GM15510 (cell line): Measurements from ENCODE around the gene TGFB1I1.

ENCODE experiments used
- POLR2A ChIP-seq: IDR thresholded peaks from 3 replicates; pipeline ENCODE4 v1.6.1; 2011; ENCODE audit warnings: borderline replicate concordance; ENCODE audit not compliant: insufficient read length; ENCODE audit errors: extremely low read depth

Gene TGFB1I1

DNA sequence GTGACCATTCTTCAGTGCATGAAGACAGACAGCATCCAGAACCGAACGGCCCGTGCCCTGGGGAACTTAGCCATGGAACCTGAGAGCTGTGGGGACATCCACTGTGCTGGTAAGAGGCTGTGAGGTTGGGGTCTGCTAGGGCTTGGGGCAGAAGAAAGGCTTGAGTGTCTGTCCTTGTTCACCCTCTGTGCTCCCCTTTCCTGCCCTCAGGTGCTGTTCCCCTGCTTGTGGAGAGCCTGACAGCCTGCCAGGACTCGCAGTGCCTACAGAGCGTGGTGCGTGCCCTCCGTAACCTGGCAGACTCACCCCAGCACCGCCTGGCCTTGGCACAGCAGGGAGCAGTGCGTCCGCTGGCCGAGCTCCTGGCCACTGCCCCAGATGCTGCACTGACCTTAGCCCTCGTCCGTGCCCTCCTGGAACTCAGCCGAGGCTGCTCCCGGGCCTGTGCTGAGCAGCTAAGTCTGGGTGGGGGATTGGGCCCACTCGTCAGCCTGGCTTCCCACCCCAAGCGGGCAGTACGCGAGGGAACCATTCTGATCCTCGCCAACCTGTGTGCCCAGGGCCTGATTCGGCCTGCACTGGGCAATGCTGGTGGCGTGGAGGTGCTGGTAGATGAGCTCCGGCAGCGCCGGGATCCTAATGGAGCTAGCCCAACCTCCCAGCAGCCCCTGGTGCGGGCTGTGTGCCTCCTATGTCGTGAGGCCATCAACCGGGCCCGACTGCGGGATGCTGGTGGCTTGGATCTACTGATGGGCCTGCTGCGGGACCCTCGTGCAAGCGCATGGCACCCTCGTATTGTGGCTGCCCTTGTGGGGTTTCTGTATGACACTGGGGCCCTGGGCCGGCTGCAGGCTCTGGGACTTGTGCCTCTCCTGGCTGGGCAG, 9.8 kb upstream of the TGFB1I1 start:
- TF ChIP-seq POLR2A: no peak

DNA sequence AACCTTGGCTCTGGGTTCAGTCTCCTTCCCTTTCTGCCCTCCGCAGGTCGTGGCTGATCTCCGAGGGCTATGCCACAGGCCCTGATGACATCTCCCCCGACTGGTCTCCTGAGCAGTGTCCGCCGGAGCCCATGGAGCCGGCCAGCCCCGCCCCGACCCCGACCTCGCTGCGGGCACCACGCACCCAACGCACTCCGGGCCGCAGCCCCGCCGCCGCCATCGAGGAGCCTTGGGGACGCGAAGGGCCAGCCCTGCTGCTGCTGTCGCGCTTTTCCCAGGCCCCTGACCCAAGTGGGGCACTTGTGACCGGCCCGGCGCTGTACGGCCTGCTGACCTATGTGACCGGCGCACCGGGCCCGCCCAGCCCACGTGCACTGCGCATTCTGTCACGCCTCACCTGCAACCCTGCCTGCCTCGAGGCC, 7.6 kb upstream of the TGFB1I1 start:
- no peak for TF ChIP-seq POLR2A

DNA sequence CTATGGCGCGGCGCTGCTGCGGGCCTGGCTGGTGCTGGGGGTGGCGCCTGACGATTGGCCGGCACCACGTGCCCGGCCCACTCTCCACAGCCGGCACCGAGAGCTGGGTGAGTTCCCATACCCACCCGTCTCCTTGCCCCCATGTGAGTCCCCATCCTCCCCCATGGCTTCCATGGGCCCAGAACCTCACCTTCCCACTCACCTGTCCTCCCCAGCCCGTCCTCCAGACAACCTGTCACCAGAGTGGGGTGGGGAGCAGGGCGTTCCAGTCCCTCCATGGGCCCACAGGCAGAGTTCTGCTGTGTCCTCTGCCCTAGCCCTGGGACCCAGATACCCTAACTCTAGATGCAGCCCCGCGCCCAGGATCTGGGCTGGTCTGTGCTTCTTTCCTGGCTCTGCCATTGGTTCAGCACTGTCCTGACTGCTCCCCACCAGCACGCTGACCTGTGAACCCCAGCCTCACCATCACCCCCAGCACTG, 7.1 kb upstream of the TGFB1I1 start:
- TF ChIP-seq POLR2A: no peak

DNA sequence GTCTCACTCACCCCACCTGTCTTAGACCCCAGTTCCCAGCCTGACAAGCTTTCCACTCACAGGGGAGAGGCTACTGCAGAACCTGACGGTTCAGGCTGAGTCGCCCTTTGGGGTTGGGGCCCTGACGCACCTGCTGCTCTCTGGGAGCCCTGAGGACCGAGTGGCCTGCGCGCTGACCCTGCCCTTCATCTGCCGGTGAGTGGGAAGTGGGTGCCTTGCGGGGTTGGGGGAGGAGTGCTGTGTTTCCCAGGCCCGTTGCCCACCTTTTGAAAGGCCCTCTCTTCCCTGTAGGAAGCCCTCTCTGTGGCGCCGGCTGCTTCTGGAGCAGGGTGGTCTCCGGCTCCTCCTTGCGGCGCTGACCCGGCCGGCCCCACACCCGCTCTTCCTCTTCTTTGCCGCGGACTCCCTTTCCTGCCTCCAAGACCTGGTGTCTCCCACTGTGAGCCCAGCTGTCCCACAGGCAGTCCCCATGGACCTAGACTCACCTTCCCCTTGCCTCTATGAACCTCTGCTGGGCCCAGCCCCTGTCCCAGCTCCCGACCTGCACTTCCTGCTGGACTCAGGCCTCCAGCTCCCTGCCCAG, 6.1 kb upstream of the TGFB1I1 start:
- TF ChIP-seq POLR2A: no peak

DNA sequence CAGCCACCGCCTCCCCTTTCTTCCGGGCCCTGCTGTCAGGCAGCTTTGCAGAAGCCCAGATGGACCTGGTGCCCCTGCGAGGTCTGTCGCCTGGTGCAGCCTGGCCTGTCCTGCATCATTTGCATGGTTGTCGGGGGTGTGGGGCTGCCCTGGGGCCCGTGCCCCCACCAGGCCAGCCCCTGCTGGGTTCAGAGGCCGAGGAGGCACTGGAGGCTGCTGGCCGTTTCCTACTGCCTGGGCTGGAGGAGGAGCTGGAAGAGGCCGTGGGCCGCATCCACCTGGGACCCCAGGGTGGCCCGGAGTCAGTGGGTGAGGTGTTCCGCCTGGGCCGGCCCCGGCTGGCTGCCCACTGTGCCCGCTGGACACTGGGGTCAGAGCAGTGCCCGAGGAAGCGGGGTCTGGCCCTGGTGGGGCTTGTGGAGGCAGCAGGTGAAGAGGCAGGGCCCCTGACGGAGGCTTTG, 5.5 kb upstream of the TGFB1I1 start:
- TF ChIP-seq POLR2A: no peak

DNA sequence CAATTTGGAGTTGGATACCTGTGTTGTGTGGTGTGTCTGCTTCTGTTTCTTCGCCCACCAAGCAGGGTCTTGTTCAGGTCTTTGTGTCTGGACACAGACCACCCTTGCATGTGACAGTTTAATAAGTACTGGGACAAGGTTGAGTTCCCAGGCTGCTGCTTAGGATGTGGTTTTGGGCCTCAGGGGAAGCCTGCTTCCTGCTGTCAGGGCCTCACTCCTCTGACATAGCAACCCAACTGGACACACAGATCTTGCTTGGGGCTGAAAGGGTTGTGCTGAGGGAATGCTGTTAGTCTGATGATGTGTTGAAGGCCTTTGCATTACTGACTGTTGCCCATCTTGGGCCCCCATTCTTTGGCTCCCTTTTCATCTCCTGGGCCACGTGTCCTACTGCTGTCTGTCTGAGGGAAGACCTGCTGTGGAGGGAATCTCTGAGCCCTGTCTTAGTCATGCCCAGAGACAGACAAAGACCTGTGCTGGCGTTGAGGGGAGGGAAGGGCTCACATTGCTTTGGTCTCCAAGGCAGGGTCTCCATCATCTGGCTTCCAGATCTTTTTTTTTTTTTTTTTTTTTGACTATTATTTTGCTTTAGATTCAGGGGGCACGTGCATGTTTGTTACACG, 4.7 kb upstream of the TGFB1I1 start:
- no peak for TF ChIP-seq POLR2A

DNA sequence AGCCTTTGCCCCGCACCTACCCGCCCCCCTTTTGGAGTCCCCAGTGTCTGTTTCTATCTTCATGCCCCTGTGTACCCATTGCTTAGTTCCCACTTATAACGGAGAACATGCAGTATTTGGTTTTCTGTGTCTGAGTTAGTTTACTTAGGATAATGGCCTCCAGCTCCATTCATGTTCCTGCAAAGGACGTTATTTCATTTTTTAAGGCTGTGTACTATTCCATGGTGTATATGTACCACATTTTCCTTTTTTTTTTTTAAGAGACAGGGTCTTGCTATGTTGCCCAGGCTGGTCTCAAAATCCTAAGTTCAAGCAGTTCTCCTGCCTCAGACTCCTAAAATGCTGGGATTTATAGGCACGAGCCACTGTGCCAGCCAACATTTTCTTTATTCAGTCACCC, 4.1 kb upstream of the TGFB1I1 start:
- TF ChIP-seq POLR2A: no peak

DNA sequence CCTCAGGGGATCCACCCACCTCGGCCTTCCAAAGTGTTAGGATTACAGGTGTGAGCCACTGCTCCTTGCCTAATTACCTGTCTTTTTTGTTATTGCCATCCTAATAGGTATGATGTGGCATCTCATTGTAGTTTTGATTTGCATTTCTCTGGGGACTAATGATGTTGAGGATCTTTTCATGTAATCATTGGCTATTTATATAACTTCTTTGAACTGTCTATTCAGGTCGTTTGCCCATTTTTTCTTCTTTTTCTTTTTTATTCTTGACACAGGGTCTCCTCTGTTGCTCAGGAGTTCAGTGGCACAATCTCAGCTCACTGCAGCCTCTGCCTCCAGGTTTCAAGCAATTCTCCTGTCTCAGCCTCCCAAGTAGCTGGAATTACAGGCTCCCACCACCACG, 1.3 kb upstream of the TGFB1I1 start:
- TF ChIP-seq POLR2A: no peak

DNA sequence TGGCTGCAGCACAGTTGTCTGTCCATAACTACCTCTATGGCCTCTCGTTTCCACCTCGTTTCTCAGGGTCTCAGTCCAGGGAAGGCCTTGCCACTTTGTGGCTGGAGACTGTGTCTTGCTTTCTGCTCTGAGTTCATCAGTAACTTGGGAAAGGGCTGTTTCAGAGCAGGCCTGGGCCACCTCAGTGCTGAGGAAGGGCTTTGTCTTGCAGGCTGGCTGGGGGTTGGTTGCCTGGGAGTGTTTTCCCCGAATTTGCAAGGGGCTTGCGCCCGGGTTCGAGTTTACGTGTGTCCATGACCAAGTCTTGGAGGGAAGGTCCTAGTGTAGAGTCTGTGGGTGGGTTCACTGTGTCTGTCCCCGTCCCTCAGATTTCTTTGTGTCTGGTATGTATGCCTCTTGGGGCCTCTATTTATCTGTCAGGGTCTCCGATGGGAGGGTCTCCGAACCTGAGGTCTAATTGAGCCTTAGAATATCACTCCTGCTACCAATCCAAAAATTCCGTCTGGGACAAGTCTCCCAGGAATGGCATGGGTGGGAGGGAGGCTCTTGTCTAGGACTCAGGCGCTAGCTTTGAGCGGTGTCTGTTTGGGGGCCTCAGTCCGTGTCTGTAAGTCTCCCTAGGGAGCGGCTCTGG, 594 bp upstream of the TGFB1I1 start:
- no peak for TF ChIP-seq POLR2A

DNA sequence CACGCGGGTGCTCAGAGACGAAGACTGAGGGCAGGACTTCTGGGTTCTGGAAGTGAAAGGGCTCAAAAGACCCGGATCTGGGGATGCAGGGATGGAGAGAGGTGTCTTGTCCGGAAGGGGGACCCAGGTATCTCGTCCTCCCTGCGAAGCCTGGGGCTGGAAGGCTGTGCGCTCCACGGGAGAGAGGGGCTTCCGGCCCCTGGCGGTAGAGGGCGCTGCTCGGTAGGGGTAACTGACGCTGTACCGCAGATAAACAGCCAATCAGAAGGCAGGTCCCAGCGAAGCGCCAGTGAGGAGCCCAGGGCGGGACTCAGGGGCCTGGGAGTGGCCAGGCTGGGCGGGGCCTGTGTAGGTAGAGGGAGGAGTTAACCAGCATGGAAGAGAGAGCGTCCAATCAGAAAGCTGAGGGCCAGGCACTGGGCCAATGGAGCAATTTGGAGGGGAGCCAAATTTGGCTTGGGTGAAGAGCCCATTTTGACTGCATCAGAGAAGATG, 804 bp downstream of the TGFB1I1 start:
- no peak for TF ChIP-seq POLR2A

DNA sequence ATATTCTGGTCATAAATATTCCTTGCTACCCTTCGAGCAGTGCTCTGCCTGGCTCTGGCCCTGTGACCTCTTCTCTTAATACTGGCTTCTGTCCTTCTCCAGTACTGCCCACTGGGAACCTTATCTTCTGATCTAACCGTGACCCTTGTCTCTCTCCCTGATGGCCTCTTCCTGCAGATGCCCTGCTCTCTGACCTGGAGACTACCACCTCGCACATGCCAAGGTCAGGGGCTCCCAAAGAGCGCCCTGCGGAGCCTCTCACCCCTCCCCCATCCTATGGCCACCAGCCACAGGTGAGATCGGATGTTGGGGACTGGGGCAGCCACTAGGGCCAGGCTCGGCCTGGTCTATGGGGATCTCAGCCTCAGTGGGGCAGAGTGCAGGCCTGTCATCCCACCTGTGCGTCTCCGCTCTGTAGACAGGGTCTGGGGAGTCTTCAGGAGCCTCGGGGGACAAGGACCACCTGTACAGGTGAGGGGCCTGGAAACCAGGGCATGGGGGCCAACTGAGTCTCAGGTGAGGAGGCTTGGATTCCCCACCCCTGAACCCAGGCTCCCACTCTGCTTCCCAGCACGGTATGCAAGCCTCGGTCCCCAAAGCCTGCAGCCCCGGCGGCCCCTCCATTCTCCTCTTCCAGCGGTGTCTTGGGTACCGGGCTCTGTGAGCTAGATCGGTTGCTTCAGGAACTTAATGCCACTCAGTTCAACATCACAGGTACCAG, 1.5 kb downstream of the TGFB1I1 start:
- TF ChIP-seq POLR2A: no peak

DNA sequence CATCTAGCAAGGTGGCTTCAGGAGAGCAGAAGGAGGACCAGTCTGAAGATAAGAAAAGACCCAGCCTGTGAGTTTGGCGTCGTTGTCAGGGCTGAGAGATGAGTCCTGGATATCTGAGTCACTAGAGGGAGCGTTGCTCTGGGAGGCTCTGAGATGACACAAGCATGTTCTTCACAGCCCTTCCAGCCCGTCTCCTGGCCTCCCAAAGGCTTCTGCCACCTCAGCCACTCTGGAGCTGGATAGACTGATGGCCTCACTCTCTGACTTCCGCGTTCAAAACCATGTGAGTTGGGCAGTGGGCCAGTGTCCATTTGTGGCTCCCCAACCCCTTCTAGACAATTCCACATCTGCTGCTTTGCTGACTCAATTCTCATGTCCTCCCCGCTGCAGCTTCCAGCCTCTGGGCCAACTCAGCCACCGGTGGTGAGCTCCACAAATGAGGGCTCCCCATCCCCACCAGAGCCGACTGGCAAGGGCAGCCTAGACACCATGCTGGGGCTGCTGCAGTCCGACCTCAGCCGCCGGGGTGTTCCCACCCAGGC, 2.3 kb downstream of the TGFB1I1 start:
- no peak for TF ChIP-seq POLR2A

DNA sequence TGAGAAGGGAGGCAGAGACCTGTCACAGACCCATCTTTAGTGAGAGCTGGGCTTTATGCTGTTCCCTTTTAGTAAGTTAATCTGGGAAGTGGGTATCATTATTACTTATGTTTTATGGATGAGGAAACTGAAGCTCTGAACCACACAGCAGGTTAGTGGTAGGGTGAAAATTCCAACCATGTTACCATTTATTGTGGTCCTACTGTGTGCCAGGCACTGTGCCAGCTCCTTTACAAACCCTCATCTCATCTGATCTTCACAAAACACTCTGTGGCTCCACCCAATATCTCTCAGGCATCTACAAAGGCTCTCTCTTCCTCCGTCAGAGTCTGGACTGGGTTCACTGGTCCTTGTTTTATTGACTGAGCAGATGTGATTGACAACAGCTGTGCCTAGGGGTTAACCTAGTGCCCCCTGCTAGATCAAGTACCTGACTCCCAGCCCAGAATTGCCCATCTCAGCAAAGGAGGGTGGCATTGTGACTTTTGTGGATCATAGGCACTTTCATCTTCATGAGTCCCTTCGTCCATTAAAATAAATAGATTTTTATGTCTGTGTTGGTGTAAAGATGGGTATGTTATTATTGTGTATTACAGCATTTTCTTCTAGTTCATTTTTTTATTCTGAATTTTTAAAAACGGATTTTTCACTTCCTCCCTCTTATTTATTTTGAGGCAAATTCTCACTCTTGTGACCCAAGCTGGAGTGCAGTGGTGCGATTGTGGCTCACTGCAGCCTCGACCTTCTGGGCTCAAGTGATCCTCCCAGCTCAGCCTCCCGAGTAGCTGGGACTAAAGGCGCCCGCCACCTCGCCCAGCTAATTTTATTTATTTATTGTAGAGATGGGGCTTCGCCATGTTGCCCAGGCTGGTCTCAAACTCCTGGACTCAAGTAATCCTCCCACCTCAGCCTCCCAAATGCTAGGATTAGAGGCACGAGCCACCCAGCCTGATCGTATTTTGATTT, 3.1 kb downstream of the TGFB1I1 start:
- no peak for TF ChIP-seq POLR2A

DNA sequence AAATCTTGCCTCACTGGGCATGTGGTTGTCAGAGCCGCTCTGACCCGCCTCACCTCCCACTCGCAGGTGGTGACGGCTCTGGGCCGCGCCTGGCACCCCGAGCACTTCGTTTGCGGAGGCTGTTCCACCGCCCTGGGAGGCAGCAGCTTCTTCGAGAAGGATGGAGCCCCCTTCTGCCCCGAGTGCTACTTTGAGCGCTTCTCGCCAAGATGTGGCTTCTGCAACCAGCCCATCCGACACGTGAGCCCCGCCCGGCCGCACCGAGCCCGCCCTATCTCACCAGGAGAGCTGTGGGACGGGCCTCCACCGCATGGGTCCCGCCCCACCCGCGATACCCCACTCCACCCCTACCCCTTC, 4.0 kb downstream of the TGFB1I1 start:
- TF ChIP-seq POLR2A: no peak
